ENCODE measurements around the gene APOA4.
A peak's percentile ranks its signal among the peaks of the same experiment; 100 is the strongest.

APOA4 gene

DNA sequence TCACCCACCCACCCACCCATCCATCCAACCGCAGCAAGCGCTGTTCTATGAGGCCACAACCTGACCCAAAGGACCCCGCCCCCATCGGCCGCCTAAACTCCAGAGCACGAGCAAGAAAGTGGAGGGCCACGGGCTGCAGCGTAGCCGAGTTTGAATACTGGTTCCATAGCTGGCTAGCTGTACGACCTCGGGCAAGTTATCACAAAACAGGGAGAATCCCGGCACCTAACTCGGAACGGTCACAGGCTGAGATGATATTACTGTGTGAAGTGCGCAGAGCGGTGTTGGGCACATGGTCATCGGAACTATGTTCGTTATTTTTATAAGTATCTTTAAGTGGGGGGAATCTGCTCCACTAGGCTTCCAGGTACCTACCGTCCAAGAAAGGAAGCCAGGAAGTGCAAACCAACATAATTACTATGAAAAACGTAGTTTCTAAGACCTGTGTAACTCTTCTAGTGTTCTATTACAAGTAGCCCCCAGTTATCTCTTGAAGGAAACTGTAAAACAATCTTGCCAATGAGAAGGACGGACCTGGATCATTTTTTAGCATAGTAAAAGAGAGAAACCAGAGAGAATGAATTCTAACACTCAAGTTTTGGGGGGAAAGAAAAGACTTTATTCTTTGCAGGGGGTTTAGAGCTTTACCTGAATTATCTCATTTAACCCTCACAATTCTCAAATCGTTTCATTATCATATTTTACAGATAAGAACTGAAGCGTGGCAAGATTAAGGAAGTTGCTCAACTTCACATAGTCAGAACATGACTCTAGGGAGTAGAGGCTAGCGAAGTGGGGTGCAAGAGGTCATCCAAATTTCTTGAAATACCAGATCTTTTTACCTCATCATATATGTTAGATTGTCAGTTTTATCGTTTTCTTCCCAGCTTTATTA lies 49.7 kb downstream of the APOA4 start:
- DNase-seq, result no peak

DNA sequence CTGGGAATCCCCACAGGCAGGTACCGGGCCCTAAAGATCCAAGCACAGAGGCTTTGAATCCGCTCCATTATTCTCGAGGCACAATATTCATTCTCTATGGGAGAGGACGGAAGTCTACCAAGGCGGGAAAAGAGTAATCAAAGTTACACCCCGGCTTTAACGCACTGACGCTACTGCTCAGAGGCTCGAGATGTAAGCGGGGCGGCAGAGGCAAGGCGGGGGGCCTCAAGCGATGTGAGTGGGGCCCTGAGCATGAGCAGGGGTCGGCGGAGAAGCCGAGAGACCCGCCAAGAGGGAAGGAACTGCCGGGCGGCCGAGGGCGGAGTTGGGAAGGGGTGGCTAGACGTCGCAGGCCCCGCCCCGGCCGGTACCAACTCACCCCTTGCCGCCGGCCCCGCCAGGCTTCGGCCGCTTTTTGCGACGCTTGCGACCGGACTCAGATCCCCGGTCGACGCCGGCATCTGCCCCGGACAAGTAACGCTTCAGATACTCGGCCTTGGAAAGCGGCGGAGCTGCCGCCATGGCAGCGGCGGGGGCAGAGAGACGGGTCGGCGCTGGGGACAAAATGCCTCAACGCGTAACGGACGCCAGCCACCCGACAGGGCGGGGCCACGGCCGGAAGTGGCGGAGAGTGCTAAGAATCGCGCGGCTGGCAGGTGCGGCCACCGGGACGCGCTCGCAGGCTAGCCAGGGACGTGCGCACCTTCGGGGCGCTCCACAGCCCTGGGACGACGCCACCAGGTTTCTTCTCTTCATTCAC lies 50.5 kb downstream of the APOA4 start, which contains the start of gene BUD13:
BUD13 (minus strand) TSS at position 545 of the 760 bp plus-strand sequence; CDS start at position 522, 23 bp downstream.
- DNase-seq, result peak; percentile 92 to 95

DNA sequence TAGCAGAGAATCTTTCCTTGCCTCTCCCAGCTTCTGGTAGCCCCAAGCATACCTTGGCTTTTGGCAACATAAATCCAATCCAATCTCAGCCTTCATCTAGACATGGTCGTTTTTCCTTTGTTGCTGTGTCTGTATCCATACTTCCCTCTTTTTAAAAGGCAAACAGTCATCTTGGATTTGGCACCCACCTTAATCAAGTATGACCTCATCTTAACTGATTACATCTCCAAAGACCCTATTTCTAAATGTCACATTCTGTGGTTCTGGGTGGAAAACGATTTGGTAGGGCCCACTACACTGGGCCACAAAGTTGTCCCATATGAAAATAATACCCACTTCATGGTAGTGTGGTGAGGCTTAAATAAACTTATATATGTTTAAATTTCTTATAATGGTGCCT lies 51.2 kb downstream of the APOA4 start:
- no peak for DNase-seq
